Measurements from ENCODE around the gene UBE3D. TPM values are rescaled to one million over a fixed set of nuclear protein-coding genes. Genes with fewer than 3 reads are reported as not detected.

UBE3D gene
- total RNA-seq, 1 experiment from 2014 or later, result 11.0 TPM

GRCh38 chr6:82906951-82907350 is 158.7 kb downstream of the UBE3D start:
- no peak for DNase-seq (ENCODE audit: low read depth, low spot score)
- Histone ChIP-seq H3K9me3 (ENCODE audit: control insufficient read depth, insufficient read depth, low read depth, low read length) (no peaks in the 10 kb centered on the region), H3K36me3 (ENCODE audit: control insufficient read depth, insufficient read depth, low read length) (no peaks in the 10 kb centered on the region), H3K27ac (ENCODE audit: low read length) (no peak overlapping the region), H3K4me3 (ENCODE audit: low read depth in 2 of 2, low read length in 2 of 2) (no peak overlapping the region), H3K4me1 (ENCODE audit: control insufficient read depth, insufficient read depth, low read length) (no peaks in the 10 kb centered on the region; the same call in 1 of the 2 replicates), H3K27me3 (ENCODE audit: control insufficient read depth, insufficient read depth, low read length) (no peaks in the 10 kb centered on the region)
- ChIA-PET POLR2A (no interaction called here), CTCF (no interaction called here)
- intact Hi-C loops (cut with micrococcal nuclease; ENCODE audit: unreplicated experiment), result no loop called here
- no TSS peak for BruUV-seq (replicated peaks)
- peak; percentile 63 for ATAC-seq
- TF ChIP-seq TCF7L2 (IDR thresholded peaks at IDR 0.05; ENCODE audit: low read depth, low read length) (no peak), REST (IDR thresholded peaks at IDR 0.05; ENCODE audit: insufficient read depth in 1 of 2, low read depth in 2 of 2, low read length in 1 of 2) (no peak), CTCF (IDR thresholded peaks at IDR 0.05) (no peak), SIN3A (IDR thresholded peaks at IDR 0.05; ENCODE audit: borderline replicate concordance, insufficient read depth, low read depth, low read length) (no peak), POLR2AphosphoS5 (IDR thresholded peaks at IDR 0.05; ENCODE audit: low read depth, low read length) (no peak)
- in situ Hi-C loops (cut with HindIII; ENCODE audit: low pct_unique_long_range_greater_than_20kb, low sequenced_read_pairs), result no loop called here

DNA sequence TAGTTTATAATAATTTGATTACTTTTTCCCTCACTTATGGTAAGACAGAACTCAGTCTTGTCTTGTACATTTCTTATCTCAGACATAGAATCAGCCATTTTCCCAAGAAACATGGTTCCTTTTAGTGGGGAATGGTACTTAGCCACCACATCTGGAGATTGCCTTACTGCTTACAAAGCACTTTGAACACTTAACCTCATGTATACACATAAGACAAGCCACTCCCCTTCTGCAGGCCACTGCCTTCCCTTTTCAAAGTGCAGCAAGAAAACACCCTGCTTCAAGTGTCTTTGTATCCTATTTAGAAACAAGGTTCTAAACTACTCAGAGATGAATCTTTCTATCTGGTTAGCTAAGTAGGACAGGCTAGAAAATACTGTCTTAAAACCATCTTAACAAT is 159.2 kb downstream of the UBE3D start:
- ATAC-seq, result no peak

More for the DNA sequence above, 159.2 kb downstream of the UBE3D start:
- Histone ChIP-seq H3K9me3 (ENCODE audit: control insufficient read depth, insufficient read depth, low read depth, low read length) (no peaks in the 10 kb centered on the region), H3K4me1 (ENCODE audit: control insufficient read depth, insufficient read depth, low read length) (no peaks in the 10 kb centered on the region; the same call in 1 of the 2 replicates), H3K27ac (ENCODE audit: low read length) (no peak overlapping the region), H3K27me3 (ENCODE audit: control insufficient read depth, insufficient read depth, low read length) (no peaks in the 10 kb centered on the region), H3K4me3 (ENCODE audit: low read depth in 2 of 2, low read length in 2 of 2) (no peak overlapping the region), H3K36me3 (ENCODE audit: control insufficient read depth, insufficient read depth, low read length) (no peaks in the 10 kb centered on the region)
- CTCF ChIA-PET, result no interaction called here
- POLR2A ChIA-PET, result no interaction called here
- in situ Hi-C loops (cut with HindIII; ENCODE audit: low pct_unique_long_range_greater_than_20kb, low sequenced_read_pairs), result no loop called here
- no TSS peak for BruUV-seq (replicated peaks)
- intact Hi-C loops (cut with micrococcal nuclease; ENCODE audit: unreplicated experiment), result no loop called here
- TF ChIP-seq POLR2AphosphoS5 (IDR thresholded peaks at IDR 0.05; ENCODE audit: low read depth, low read length) (no peak), TCF7L2 (IDR thresholded peaks at IDR 0.05; ENCODE audit: low read depth, low read length) (no peak), REST (IDR thresholded peaks at IDR 0.05; ENCODE audit: insufficient read depth in 1 of 2, low read depth in 2 of 2, low read length in 1 of 2) (no peak), SIN3A (IDR thresholded peaks at IDR 0.05; ENCODE audit: borderline replicate concordance, insufficient read depth, low read depth, low read length) (no peak), CTCF (IDR thresholded peaks at IDR 0.05) (no peak)
- no peak for DNase-seq (ENCODE audit: low read depth, low spot score)
